H1 (cell line): ENCODE results near the gene NTS. TPM values are rescaled to one million over a fixed set of nuclear protein-coding genes. Genes with fewer than 3 reads are reported as not detected.

ENCODE experiments used
- CTCF ChIA-PET: fragments of 300-600 bp; sonication (Branson Sonifier 250); formaldehyde crosslinking; loops from one replicate; lab custom pipeline; 2021; ENCODE audit not compliant: partially characterized antibody; lab: Charles Lee
- POLR2A ChIA-PET: fragments of 300-600 bp; sonication (Branson Sonifier 250); formaldehyde crosslinking; loops from one replicate; lab custom pipeline; 2021; ENCODE audit warnings: inconsistent platforms; ENCODE audit not compliant: partially characterized antibody; lab: Charles Lee
- DNase-seq, 2 experiments: peaks; one replicate each; pipeline versions ENCODE4 v3.0.0 to v3.0.0-alpha.2; 2010 to 2022; ENCODE audit warnings: low spot score in 2 of 2, low read depth in 1 of 2, mixed read lengths in 1 of 2
- FAIRE-seq: peaks from 2 replicates; lab custom pipeline; 2011; peaks lifted over from hg19 to GRCh38; lab: Jason Lieb, UNC
- H2AFZ ChIP-seq: 2 replicates; pipeline ENCODE4 v1.8.1; 2012; ENCODE audit warnings: low read length, inconsistent platforms
- H2AK5ac ChIP-seq: 2 replicates; pipeline ENCODE4 v1.6.1; 2013; ENCODE audit warnings: low read depth, low read length
- H2BK120ac ChIP-seq: replicated peaks from 2 replicates; pipeline ENCODE3; 2013; ENCODE audit warnings: low read depth, low read length, inconsistent platforms
- H2BK12ac ChIP-seq: 2 replicates; pipeline ENCODE4 v1.6.1; 2013; ENCODE audit warnings: low read depth, low read length
- H2BK15ac ChIP-seq: 2 replicates; pipeline ENCODE4 v1.6.1; 2013; ENCODE audit warnings: low read length
- H2BK20ac ChIP-seq: 2 replicates; pipeline ENCODE4 v1.6.1; 2013; ENCODE audit warnings: low read length
- H2BK5ac ChIP-seq: 2 replicates; pipeline ENCODE4 v1.6.1; 2013; ENCODE audit warnings: low read depth, low read length
- H3K14ac ChIP-seq: 2 replicates; pipeline ENCODE4 v1.6.1; 2013; ENCODE audit warnings: inconsistent platforms; ENCODE audit not compliant: insufficient read length
- H3K18ac ChIP-seq: 2 replicates; pipeline ENCODE4 v1.6.1; 2013; ENCODE audit warnings: low read length; ENCODE audit errors: extremely low read depth
- H3K23ac ChIP-seq: 2 replicates; pipeline ENCODE4 v1.6.1; 2013; ENCODE audit warnings: inconsistent platforms; ENCODE audit not compliant: insufficient read length
- H3K23me2 ChIP-seq: 2 replicates; pipeline ENCODE4 v1.6.1; 2013; ENCODE audit warnings: low read depth, low read length
- H3K27ac ChIP-seq: 2 replicates; pipeline ENCODE4 v1.6.1; 2011; ENCODE audit warnings: low read depth, low read length, inconsistent platforms
- H3K27me3 ChIP-seq, 4 experiments: replicated peaks in 1 of 4; 1 replicate in 1 of 4; 2 replicates in 3 of 4; pipeline versions ENCODE4 v1.6.1 to v1.8.1; 2011 to 2013; ENCODE audit warnings: low read length in 3 of 4, mild to moderate bottlenecking in 3 of 4, inconsistent platforms in 2 of 4, mixed read lengths in 2 of 4, moderate library complexity in 1 of 4; ENCODE audit not compliant: control insufficient read depth in 3 of 4, insufficient read depth in 3 of 4; ENCODE audit errors: extremely low read depth in 1 of 4
- H3K36me3 ChIP-seq, 4 experiments: 2 replicates each; pipeline versions ENCODE4 v1.6.1 to v1.8.1; 2011 to 2013; ENCODE audit warnings: mild to moderate bottlenecking in 4 of 4, low read length in 3 of 4, moderate library complexity in 2 of 4, control low read depth in 1 of 4, inconsistent platforms in 1 of 4; ENCODE audit not compliant: insufficient read depth in 4 of 4, control insufficient read depth in 2 of 4
- H3K4ac ChIP-seq: replicated peaks from 2 replicates; pipeline ENCODE3; 2013; ENCODE audit warnings: low read length, low read depth, mixed read lengths, inconsistent platforms; ENCODE audit not compliant: insufficient read length
- H3K4me1 ChIP-seq, 4 experiments: replicated peaks in 1 of 4; 1 replicate in 1 of 4; 2 replicates in 3 of 4; pipeline versions ENCODE4 v1.6.1 to v1.8.1; 2011 to 2013; ENCODE audit warnings: low read length in 3 of 4, inconsistent platforms in 2 of 4, mixed read lengths in 1 of 4; ENCODE audit not compliant: insufficient read depth in 4 of 4, control insufficient read depth in 3 of 4
- H3K4me2 ChIP-seq, 2 experiments: 2 replicates each; pipeline versions ENCODE4 v1.6.1 to v1.8.1; 2011 to 2013; ENCODE audit warnings: low read depth in 2 of 2, low read length in 2 of 2, control low read depth in 1 of 2, inconsistent platforms in 1 of 2, mild to moderate bottlenecking in 1 of 2; ENCODE audit not compliant: insufficient read depth in 1 of 2
- H3K4me3 ChIP-seq, 4 experiments: fragments of 200-600, 300-600 bp in 1 of 4; sonication (generic), shearing (Covaris generic), sonication (Bioruptor Twin) in 1 of 4; 2 replicates each; pipeline versions ENCODE4 v1.5.1 to v1.8.1; 2011 to 2016; ENCODE audit warnings: low read length in 4 of 4, low read depth in 3 of 4, control low read depth in 2 of 4, inconsistent platforms in 2 of 4, mild to moderate bottlenecking in 2 of 4, mixed read lengths in 1 of 4, moderate library complexity in 1 of 4; ENCODE audit not compliant: insufficient read depth in 2 of 4; ENCODE audit errors: extremely low read depth in 1 of 4
- H3K56ac ChIP-seq: replicated peaks from 2 replicates; pipeline ENCODE3; 2013; ENCODE audit warnings: low read depth, mild to moderate bottlenecking, mixed read lengths, low read length, inconsistent platforms; ENCODE audit not compliant: insufficient read length
- H3K79me1 ChIP-seq: 2 replicates; pipeline ENCODE4 v1.6.1; 2013; ENCODE audit warnings: low read depth, low read length, control low read depth
- H3K79me2 ChIP-seq, 2 experiments: 2 replicates each; pipeline versions ENCODE4 v1.6.1 to v1.8.1; 2012 to 2013; ENCODE audit warnings: low read length in 2 of 2, mild to moderate bottlenecking in 2 of 2, inconsistent platforms in 1 of 2; ENCODE audit not compliant: insufficient read depth in 2 of 2, control insufficient read depth in 1 of 2
- H3K9ac ChIP-seq, 4 experiments: replicated peaks in 1 of 4; 1 replicate in 1 of 4; 2 replicates in 3 of 4; pipeline versions ENCODE4 v1.6.1 to v1.8.1; 2011 to 2013; ENCODE audit warnings: low read depth in 3 of 4, low read length in 3 of 4, control low read depth in 2 of 4, mild to moderate bottlenecking in 2 of 4, moderate library complexity in 2 of 4, inconsistent platforms in 1 of 4; ENCODE audit errors: extremely low read depth in 1 of 4
- H3K9me3 ChIP-seq, 2 experiments: 2 replicates each; pipeline versions ENCODE4 v1.6.1 to v1.8.1; 2012 to 2013; ENCODE audit warnings: mild to moderate bottlenecking in 2 of 2, moderate library complexity in 2 of 2, control low read depth in 1 of 2, inconsistent platforms in 1 of 2, low read depth in 1 of 2, low read length in 1 of 2, mixed read lengths in 1 of 2; ENCODE audit not compliant: insufficient read depth in 2 of 2
- H4K20me1 ChIP-seq, 2 experiments: replicated peaks in 1 of 2; 2 replicates each; pipeline versions ENCODE3 to v1.8.1; 2011 to 2013; ENCODE audit warnings: inconsistent platforms in 2 of 2, low read length in 2 of 2, mild to moderate bottlenecking in 1 of 2; ENCODE audit not compliant: insufficient read depth in 2 of 2, control insufficient read depth in 1 of 2
- H4K5ac ChIP-seq: 2 replicates; pipeline ENCODE4 v1.6.1; 2013; ENCODE audit warnings: low read length, low read depth, mixed read lengths, inconsistent platforms; ENCODE audit not compliant: insufficient read length
- H4K8ac ChIP-seq: 2 replicates; pipeline ENCODE4 v1.8.0; 2013; ENCODE audit warnings: mild to moderate bottlenecking, moderate library complexity, low read length, inconsistent platforms; ENCODE audit not compliant: insufficient read depth; ENCODE audit errors: extremely low read depth
- H4K91ac ChIP-seq: replicated peaks from 2 replicates; pipeline ENCODE3; 2013; ENCODE audit warnings: low read length, mixed read lengths, inconsistent platforms; ENCODE audit not compliant: insufficient read length
- ASH2L ChIP-seq: fragments of 200-600, 300-600 bp; sonication (generic); IDR thresholded peaks from one replicate; pipeline ENCODE4 v1.7.1; 2017; ENCODE audit warnings: low read length
- CHD2 ChIP-seq: IDR thresholded peaks from 2 replicates; pipeline ENCODE4 v1.6.1; 2012; ENCODE audit warnings: low read length, improper control_type of control experiment
- CTCF ChIP-seq, 3 experiments: IDR thresholded peaks; 1 replicate in 2 of 3; 2 replicates in 1 of 3; pipeline versions ENCODE4 v1.5.1 to v1.6.1; 2011; ENCODE audit warnings: low read length in 3 of 3, mild to moderate bottlenecking in 3 of 3, inconsistent platforms in 2 of 3, low read depth in 1 of 3, moderate library complexity in 1 of 3; ENCODE audit not compliant: insufficient read depth in 1 of 3; ENCODE audit errors: control extremely low read depth in 1 of 3
- EP300 ChIP-seq, 2 experiments: IDR thresholded peaks; 1 replicate in 1 of 2; 2 replicates in 1 of 2; pipeline ENCODE4 v1.6.1; 2011 to 2012; ENCODE audit warnings: low read depth in 2 of 2, low read length in 2 of 2, mild to moderate bottlenecking in 2 of 2, borderline replicate concordance in 1 of 2, inconsistent platforms in 1 of 2, moderate library complexity in 1 of 2
- HDAC6 ChIP-seq: IDR thresholded peaks from one replicate; pipeline ENCODE4 v1.7.1; 2012; ENCODE audit warnings: low read depth, mild to moderate bottlenecking, inconsistent platforms, low read length, moderate library complexity
- NRF1 ChIP-seq: IDR thresholded peaks from 2 replicates; pipeline ENCODE4 v1.6.1; 2011; ENCODE audit warnings: mild to moderate bottlenecking, low read depth, low read length, improper control_type of control experiment
- POLR2AphosphoS5 ChIP-seq: IDR thresholded peaks from 2 replicates; pipeline ENCODE4 v1.6.1; 2011; ENCODE audit warnings: low read depth, low read length
- POU5F1 ChIP-seq: IDR thresholded peaks from 2 replicates; pipeline ENCODE4 v1.6.1; 2011; ENCODE audit warnings: low read depth, mild to moderate bottlenecking, low read length, moderate library complexity
- SIX5 ChIP-seq: IDR thresholded peaks from 2 replicates; pipeline ENCODE4 v1.6.1; 2011; ENCODE audit warnings: mild to moderate bottlenecking, low read depth, low read length
- SP1 ChIP-seq: IDR thresholded peaks from 2 replicates; pipeline ENCODE4 v1.6.1; 2011; ENCODE audit warnings: low read depth, low read length
- SP2 ChIP-seq: IDR thresholded peaks from 2 replicates; pipeline ENCODE4 v1.6.1; 2012; ENCODE audit warnings: mild to moderate bottlenecking, low read length, inconsistent platforms
- TBP ChIP-seq: IDR thresholded peaks from 2 replicates; pipeline ENCODE4 v1.6.1; 2011; ENCODE audit warnings: low read depth, low read length, improper control_type of control experiment
- YY1 ChIP-seq: IDR thresholded peaks from 2 replicates; pipeline ENCODE4 v1.6.1; 2011; ENCODE audit warnings: low read depth, mild to moderate bottlenecking, low read length
- WGBS, 2 experiments: shearing (Covaris generic) in 1 of 2; methylation state at CpG; one replicate each; pipeline versions ENCODE4 v1.1.6 to v1.1.7; 2013 to 2015; ENCODE audit warnings: low lambda C conversion rate in 2 of 2, mixed read lengths in 2 of 2, inconsistent platforms in 1 of 2, low coverage in 1 of 2, missing lambda C conversion rate in 1 of 2; ENCODE audit not compliant: insufficient replicate concordance in 2 of 2, insufficient coverage in 1 of 2, insufficient read length in 1 of 2; ENCODE audit errors: extremely low coverage in 1 of 2, missing lambda C conversion rate in 1 of 2; 5-methylcytosine and 5-hydroxymethylcytosine counted together
- polyA plus RNA-seq, 7 experiments: library from polyadenylated mRNA; depleted of rRNA in 3 of 7; stranded (reverse) in 5 of 7; unstranded in 2 of 7; fragments of >200 nt in 5 of 7; fragments of 200-250 nt in 2 of 7; gene quantifications; 1 replicate in 5 of 7; 2 replicates in 1 of 7; 4 replicates in 1 of 7; pipeline versions ENCODE4 v1.2.1 to v1.2.3, GENCODE V29; 2011 to 2013; ENCODE audit warnings: missing spikeins in 2 of 7, mixed read lengths in 2 of 7
- total RNA-seq: library from RNA; stranded (reverse); fragmentation: NEBNext Ultra II Directional; extraction: Animal tissue kit (Norgen Biotek cat#: 25700); gene quantifications from 2 replicates; pipeline ENCODE4 v1.2.1, GENCODE V29; 2021

The NTS gene
- total and polyA plus RNA-seq, 2 of the 8 experiments (the other 6 are each of a cell fraction or from before 2014, with no cell fraction given) = 17.0 to 36.6 TPM

- POLR2A ChIA-PET = no interaction called here
- TF ChIP-seq ASH2L (no peak), EP300 (IDR thresholded peaks at IDR 0.05; ENCODE audit: borderline replicate concordance in 1 of 2, low read depth in 2 of 2, low read length in 2 of 2) (no peak), CHD2 (no peak), YY1 (no peak), CTCF (IDR thresholded peaks at IDR 0.05; ENCODE audit: control extremely low read depth in 1 of 3, insufficient read depth in 1 of 3, low read depth in 1 of 3, low read length in 3 of 3) (no peak), TBP (no peak), POLR2AphosphoS5 (no peak), POU5F1 (no peak), NRF1 (no peak), SP2 (no peak), SIX5 (no peak), HDAC6 (no peak), SP1 (no peak)
Measured at GRCh38 chr12:85856966-85857365, 17.1 kb upstream of the NTS start.

More at GRCh38 chr12:85856966-85857365, 17.1 kb upstream of the NTS start:
- DNase-seq (no peak), FAIRE-seq (no peak)
- Histone ChIP-seq H2AFZ (no peak overlapping the region), H2BK20ac (no peak overlapping the region), H4K8ac (no peak overlapping the region), H4K20me1 (no peaks in the 10 kb centered on the region), H2BK15ac (no peak overlapping the region), H2BK5ac (no peak overlapping the region), H3K79me1 (no peaks in the 10 kb centered on the region), H3K9ac (no peak overlapping the region), H2BK120ac (no peak overlapping the region), H3K79me2 (no peaks in the 10 kb centered on the region), H3K4me3 (no peak overlapping the region), H3K27ac (no peak overlapping the region), H3K4ac (no peak overlapping the region), H3K23me2 (no peaks in the 10 kb centered on the region), H3K36me3 (no peaks in the 10 kb centered on the region), H3K23ac (no peak overlapping the region), H3K56ac (no peak overlapping the region), H4K91ac (no peak overlapping the region), H3K9me3 (peaks cover 0 to 5% of the 10 kb centered on the region in 2 experiments; a peak in 1 of 4 replicates), H2BK12ac (no peak overlapping the region), H3K27me3 (no peaks in the 10 kb centered on the region), H3K18ac (no peak overlapping the region), H3K4me1 (no peaks in the 10 kb centered on the region), H3K14ac (no peak overlapping the region), H2AK5ac (no peak overlapping the region), H3K4me2 (no peak overlapping the region), H4K5ac (no peak overlapping the region)
- WGBS, 2 experiments = 64% methylated on average over 3 of the region's 3 CpGs; no CpG with 5 or more reads in 1 of the 2 experiments
- CTCF ChIA-PET = interaction anchor here (0.8 to 4.3 kb wide), 5 partner anchors 11 to 66 kb away, joined by 3 to 58 read pairs (median 9); partner anchors contain the start of gene RASSF9
